GM19395 (cell line): ENCODE results near the gene ATP11B.
"Not testable (repeated sequence)": the region's sequence is repeated elsewhere in the genome, so short reads cannot be mapped to it uniquely, and the experiment has no call there.

ENCODE experiments used
- ATAC-seq: cut with Tn5 transposase; IDR thresholded peaks from one replicate; pipeline ENCODE4 v1.9.1; 2021; ENCODE audit warnings: mild to moderate bottlenecking, moderate library complexity; ENCODE audit not compliant: unreplicated experiment

ATP11B gene

GRCh38 chr3:182794455-182795388 lies 1.4 kb downstream of the ATP11B start:
- no peak for ATAC-seq

- peak; percentile 36 for ATAC-seq
These were observed 2.1 kb downstream of the ATP11B start for GRCh38 chr3:182795389-182795782.

- no peak for ATAC-seq
These were observed 3.0 kb downstream of the ATP11B start for GRCh38 chr3:182796310-182796709.

- no peak for ATAC-seq
These were observed 4.6 kb downstream of the ATP11B start for GRCh38 chr3:182797876-182798275.

GRCh38 chr3:182799143-182799542 lies 5.8 kb downstream of the ATP11B start:
- ATAC-seq = not testable (repeated sequence)

- ATAC-seq = no peak
These were observed 7.2 kb downstream of the ATP11B start for GRCh38 chr3:182800508-182800907.

- no peak for ATAC-seq
These were observed 9.4 kb downstream of the ATP11B start for GRCh38 chr3:182802413-182803390.

- no peak for ATAC-seq
These were observed 10.3 kb downstream of the ATP11B start for GRCh38 chr3:182803596-182803995.

- no peak for ATAC-seq
These were observed 13.8 kb downstream of the ATP11B start for GRCh38 chr3:182807061-182807460.

GRCh38 chr3:182808041-182808770 lies 14.9 kb downstream of the ATP11B start:
- ATAC-seq = no peak

- no peak for ATAC-seq
These were observed 16.2 kb downstream of the ATP11B start for GRCh38 chr3:182809531-182809930.

GRCh38 chr3:182810574-182811268 lies 17.4 kb downstream of the ATP11B start:
- no peak for ATAC-seq

GRCh38 chr3:182811269-182811596 lies 17.9 kb downstream of the ATP11B start:
- ATAC-seq = no peak

- ATAC-seq = no peak
These were observed 18.8 kb downstream of the ATP11B start for GRCh38 chr3:182812123-182812522.

GRCh38 chr3:182814419-182815062 lies 21.2 kb downstream of the ATP11B start:
- ATAC-seq = no peak

- no peak for ATAC-seq
These were observed 22.9 kb downstream of the ATP11B start for GRCh38 chr3:182816181-182816580.

GRCh38 chr3:182818296-182818978 lies 25.1 kb downstream of the ATP11B start:
- ATAC-seq = no peak

- no peak for ATAC-seq
These were observed 28.1 kb downstream of the ATP11B start for GRCh38 chr3:182821221-182821981.
